DMS153 (cell line): ENCODE measurements around the gene NRG3.
A peak's percentile ranks its signal among the peaks of the same experiment; 100 is the strongest.
"Not testable (repeated sequence)": the region's sequence is repeated elsewhere in the genome, so short reads cannot be mapped to it uniquely, and the experiment has no call there.

Experiments
- DNase-seq: peaks from one replicate; lab custom pipeline; 2025; lab: John Stamatoyannopoulos, UW

NRG3 gene

GRCh38 chr10:82284180-82284579 lies 409.2 kb downstream of the NRG3 start:
- no peak for DNase-seq

GRCh38 chr10:82288461-82288881 lies 413.5 kb downstream of the NRG3 start:
- DNase-seq = no peak

GRCh38 chr10:82289945-82290344 lies 415.0 kb downstream of the NRG3 start:
- no peak for DNase-seq

GRCh38 chr10:82294874-82295378 lies 419.9 kb downstream of the NRG3 start:
- no peak for DNase-seq

- no peak for DNase-seq
Observed at GRCh38 chr10:82308641-82309040, 433.6 kb downstream of the NRG3 start.

- no peak for DNase-seq
Observed at GRCh38 chr10:82310839-82311238, 435.8 kb downstream of the NRG3 start.

- DNase-seq = no peak
Observed at GRCh38 chr10:82313401-82313800, 438.4 kb downstream of the NRG3 start.

GRCh38 chr10:82318534-82318933 lies 443.5 kb downstream of the NRG3 start:
- no peak for DNase-seq

- no peak for DNase-seq
Observed at GRCh38 chr10:82319074-82319473, 444.1 kb downstream of the NRG3 start.

GRCh38 chr10:82319562-82319961 lies 444.6 kb downstream of the NRG3 start:
- DNase-seq = no peak

- no peak for DNase-seq
Observed at GRCh38 chr10:82321724-82322123, 446.7 kb downstream of the NRG3 start.

GRCh38 chr10:82331716-82332115 lies 456.7 kb downstream of the NRG3 start:
- no peak for DNase-seq

GRCh38 chr10:82335831-82336230 lies 460.8 kb downstream of the NRG3 start:
- no peak for DNase-seq

GRCh38 chr10:82340166-82340565 lies 465.2 kb downstream of the NRG3 start:
- DNase-seq = no peak

- not testable (repeated sequence) for DNase-seq
Observed at GRCh38 chr10:82349590-82349989, 474.6 kb downstream of the NRG3 start.

- DNase-seq = no peak
Observed at GRCh38 chr10:82353381-82353780, 478.4 kb downstream of the NRG3 start.

GRCh38 chr10:82358486-82359099 lies 483.6 kb downstream of the NRG3 start:
- DNase-seq = no peak

- DNase-seq = no peak
Observed at GRCh38 chr10:82361256-82361655, 486.3 kb downstream of the NRG3 start.

- DNase-seq = no peak
Observed at GRCh38 chr10:82377608-82378007, 502.6 kb downstream of the NRG3 start.

GRCh38 chr10:82378146-82378545 lies 503.2 kb downstream of the NRG3 start:
- DNase-seq = no peak

GRCh38 chr10:82383350-82383749 lies 508.4 kb downstream of the NRG3 start:
- no peak for DNase-seq

- DNase-seq = peak; percentile 21
Observed at GRCh38 chr10:82390866-82391658, 516.1 kb downstream of the NRG3 start.

- DNase-seq = no peak
Observed at GRCh38 chr10:82391971-82392370, 517.0 kb downstream of the NRG3 start.
